ENCODE measurements around the gene PRR9. TPM values are rescaled to one million over a fixed set of nuclear protein-coding genes. Genes with fewer than 3 reads are reported as not detected.
"Not testable (repeated sequence)": the region's sequence is repeated elsewhere in the genome, so short reads cannot be mapped to it uniquely, and the experiment has no call there.

Gene PRR9
- total RNA-seq: 1 to 10 TPM; 1.2 to 1.9 TPM

DNA sequence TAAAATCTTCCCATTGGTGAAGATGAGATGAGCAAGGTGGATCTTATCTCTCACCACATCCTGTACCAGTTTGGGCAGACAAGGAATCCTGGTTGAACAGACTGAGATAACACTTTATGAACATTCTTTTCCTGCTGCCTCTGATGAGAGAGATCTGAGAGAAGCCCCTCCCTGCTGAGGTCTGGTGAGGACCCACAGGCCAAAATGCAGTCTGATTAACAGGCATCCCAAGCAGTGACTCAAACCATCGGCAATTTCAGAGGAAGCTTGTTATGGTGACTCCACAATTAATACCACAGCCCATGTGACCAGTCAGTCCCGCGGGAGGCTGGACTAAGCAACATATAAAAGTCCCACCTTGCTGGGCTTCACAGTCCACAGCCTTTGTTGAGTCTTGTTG lies at the start of gene PRR9:
PRR9 (plus strand) TSS at position 373 of the 400 bp plus-strand sequence. CDS start 561 bp downstream, outside the sequence.
- DNase-seq (ENCODE audit: low spot score): no peak
- H3K27me3 ChIP-seq: no peaks in the 10 kb centered on the region
- no peak for TF ChIP-seq CTCF (IDR thresholded peaks at IDR 0.05)
- H3K27ac ChIP-seq: no peak within 1 kb of the TSS
- H3K36me3 ChIP-seq: no peaks in the 10 kb centered on the region
- H3K4me3 ChIP-seq: no peak within 1 kb of the TSS
- H3K4me1 ChIP-seq: no peaks in the 10 kb centered on the region
- no peaks in the 10 kb centered on the region for H3K9me3 ChIP-seq

GRCh38 chr1:153168686-153169085 lies 48.7 kb upstream of the PRR9 start:
- H3K4me3 ChIP-seq: no peak overlapping the region
- H3K9me3 ChIP-seq: no peaks in the 10 kb centered on the region
- H3K36me3 ChIP-seq: no peaks in the 10 kb centered on the region
- no peak for TF ChIP-seq CTCF (IDR thresholded peaks at IDR 0.05)
- no peak for DNase-seq (ENCODE audit: low spot score)
- no peaks in the 10 kb centered on the region for H3K27me3 ChIP-seq
- H3K27ac ChIP-seq: no peak overlapping the region
- H3K4me1 ChIP-seq: no peaks in the 10 kb centered on the region

- H3K9me3 ChIP-seq: peaks cover 0 to 7% of the 10 kb centered on the region in 2 donors
Measured at GRCh38 chr1:153174624-153175023, 42.8 kb upstream of the PRR9 start.

GRCh38 chr1:153178922-153179321 lies 38.5 kb upstream of the PRR9 start:
- DNase-seq (ENCODE audit: low spot score): no peak
- no peak for TF ChIP-seq CTCF (IDR thresholded peaks at IDR 0.05)

More at GRCh38 chr1:153174624-153175023, 42.8 kb upstream of the PRR9 start:
- TF ChIP-seq CTCF (IDR thresholded peaks at IDR 0.05): no peak
- H3K4me1 ChIP-seq: no peaks in the 10 kb centered on the region
- H3K36me3 ChIP-seq: no peaks in the 10 kb centered on the region
- no peak for DNase-seq (ENCODE audit: low spot score)
- H3K4me3 ChIP-seq: no peak overlapping the region
- no peaks in the 10 kb centered on the region for H3K27me3 ChIP-seq
- H3K27ac ChIP-seq: no peak overlapping the region

DNA sequence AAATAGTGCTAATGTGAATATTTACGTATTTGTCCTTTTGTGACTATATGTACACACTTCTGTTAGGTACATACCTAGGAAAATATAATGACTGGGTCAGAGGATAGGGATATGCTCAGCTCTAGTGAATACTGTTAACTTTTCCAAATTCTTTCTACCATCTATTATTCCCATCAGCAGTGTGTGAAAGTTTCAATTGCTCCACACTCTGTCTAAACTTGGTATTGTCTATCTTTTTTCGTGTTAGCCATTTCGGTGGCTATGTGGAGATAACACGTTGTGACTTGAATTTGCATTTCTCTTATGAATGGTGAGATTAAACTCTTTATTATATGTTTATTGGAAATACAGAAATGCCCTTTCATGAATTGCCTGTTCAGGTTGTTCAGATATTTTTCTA lies 36.8 kb upstream of the PRR9 start:
- no peaks in the 10 kb centered on the region for H3K36me3 ChIP-seq
- H3K4me3 ChIP-seq: no peak overlapping the region
- H3K9me3 ChIP-seq: peaks cover 0 to 16% of the 10 kb centered on the region in 2 donors
- no peak overlapping the region for H3K27ac ChIP-seq
- H3K4me1 ChIP-seq: no peaks in the 10 kb centered on the region
- DNase-seq (ENCODE audit: low spot score): no peak
- no peaks in the 10 kb centered on the region for H3K27me3 ChIP-seq
- no peak for TF ChIP-seq CTCF (IDR thresholded peaks at IDR 0.05)

More at GRCh38 chr1:153178922-153179321, 38.5 kb upstream of the PRR9 start:
- Histone ChIP-seq H3K4me3 (no peak overlapping the region), H3K36me3 (no peaks in the 10 kb centered on the region), H3K27ac (no peak overlapping the region), H3K9me3 (peaks cover 0 to 12% of the 10 kb centered on the region in 2 donors), H3K27me3 (no peaks in the 10 kb centered on the region), H3K4me1 (no peaks in the 10 kb centered on the region)

GRCh38 chr1:153188301-153188700 lies 29.1 kb upstream of the PRR9 start:
- H3K36me3 ChIP-seq; H3K4me3 ChIP-seq; H3K9me3 ChIP-seq; H3K4me1 ChIP-seq; H3K27me3 ChIP-seq; DNase-seq (ENCODE audit: low spot score); H3K27ac ChIP-seq: not testable (repeated sequence)
